Mucosa of descending colon (tissue), 3 donors: ENCODE data around the gene PDHX. TPM values are rescaled to one million over a fixed set of nuclear protein-coding genes. Genes with fewer than 3 reads are reported as not detected.

Experiments
- ATAC-seq: fragments of 200-7000 bp; cut with Tn5 transposase; one replicate; pipeline ENCODE4 v1.9.1; 2020; ENCODE audit warnings: mild to moderate bottlenecking, moderate library complexity
- DNase-seq, 3 donors: peaks; one replicate each; pipeline ENCODE4 v3.0.0-alpha.2; 2020
- H3K36me3 ChIP-seq: fragments of 200-600 bp; one replicate; pipeline ENCODE4 v1.8.0; 2021; ENCODE audit warnings: low read depth, mild to moderate bottlenecking
- H3K4me1 ChIP-seq: fragments of 200-600 bp; one replicate; pipeline ENCODE4 v1.8.0; 2021; ENCODE audit warnings: low read depth, mild to moderate bottlenecking
- H3K4me3 ChIP-seq: fragments of 200-600 bp; one replicate; pipeline ENCODE4 v1.8.0; 2021; ENCODE audit warnings: mild to moderate bottlenecking
- H3K9me3 ChIP-seq: fragments of 200-600 bp; one replicate; pipeline ENCODE4 v1.8.0; 2021; ENCODE audit warnings: mild to moderate bottlenecking
- CTCF ChIP-seq: fragments of 200-600 bp; IDR thresholded peaks from one replicate; pipeline ENCODE4 v1.8.0; 2022; ENCODE audit warnings: antibody characterized with exemption, mild to moderate bottlenecking
- intact Hi-C, 2 donors: fragments of 100-400 bp; cut with DNase I in 1 of 2; cut with micrococcal nuclease in 1 of 2; formaldehyde crosslinking; loops; one replicate each; pipeline versions ENCODE4 v1.11.0 to v1.11.1; 2022; cut with DNase I, micrococcal nuclease
- total RNA-seq, 3 donors: library from RNA; stranded (reverse); fragmentation: NEBNext Ultra II Directional in 2 of 3; extraction: Animal tissue kit (Norgen Biotek cat#: 25700) in 2 of 3; gene quantifications; one replicate each; pipeline versions ENCODE4 v1.2.1 to v1.2.4, GENCODE V29; 2021 to 2023
- donor health status: DM: no; HTN: no; CAD: no; lungs with moderate emphysema.
- donor health status: DM: no; HTN: no; CAD: no.
- donor health status: DM: no; HTN: yes; CAD: no.

PDHX gene
- total RNA-seq, 3 donors from 2014 or later: 39.4 to 44.3 (median 42.1) TPM

DNA sequence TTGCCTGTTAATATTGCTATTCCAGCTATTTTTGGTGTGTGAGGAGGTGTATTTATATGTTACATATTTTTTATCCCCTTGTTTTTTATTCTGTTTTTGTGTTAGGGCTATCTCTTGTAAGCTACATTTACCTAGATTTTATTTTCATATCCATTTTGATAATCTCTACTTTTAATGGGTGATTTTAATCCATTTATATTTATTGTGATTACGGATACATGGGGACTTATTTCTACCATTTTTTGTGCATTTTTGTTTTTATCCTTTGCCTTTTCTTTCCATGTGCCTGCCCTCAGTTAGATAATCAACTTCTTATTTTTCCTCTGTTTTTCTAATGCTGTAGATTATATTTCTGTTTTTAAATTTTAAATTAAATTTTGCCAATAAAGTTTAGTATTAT is 28.3 kb downstream of the PDHX start:
- intact Hi-C loops: no loop called here

GRCh38 chr11:34948696-34949095 is 32.3 kb downstream of the PDHX start:
- Histone ChIP-seq H3K4me3 (no peak overlapping the region), H3K4me1 (no peaks in the 10 kb centered on the region), H3K9me3 (no peaks in the 10 kb centered on the region), H3K36me3 (no peaks in the 10 kb centered on the region)
- no peak for ATAC-seq
- TF ChIP-seq CTCF: no peak
- DNase-seq: no peak
- intact Hi-C loops: no loop called here

More for the DNA sequence above, 28.3 kb downstream of the PDHX start:
- no peaks in the 10 kb centered on the region for H3K36me3 ChIP-seq
- DNase-seq (no peak), ATAC-seq (no peak)
- H3K4me3 ChIP-seq: no peak overlapping the region
- no peak for TF ChIP-seq CTCF
- H3K4me1 ChIP-seq: no peaks in the 10 kb centered on the region
- no peaks in the 10 kb centered on the region for H3K9me3 ChIP-seq

DNA sequence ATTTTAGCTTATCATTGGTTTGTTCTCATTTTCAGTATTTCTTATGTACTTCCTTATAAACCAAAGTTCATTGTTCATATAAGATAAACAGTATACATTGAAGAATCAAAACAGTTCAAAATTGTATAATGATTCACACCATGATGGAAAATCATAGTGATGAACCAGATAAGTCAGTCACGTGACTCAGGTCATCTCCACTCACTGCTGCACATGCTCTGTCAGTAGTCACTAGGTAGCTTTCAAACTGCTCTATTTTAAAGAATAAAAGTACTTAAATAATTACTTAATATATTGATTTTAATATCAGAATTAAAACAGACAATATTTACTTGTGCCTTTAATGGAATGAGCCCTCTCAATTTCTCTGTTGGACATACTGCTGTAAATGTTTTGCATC is 37.5 kb downstream of the PDHX start:
- H3K4me1 ChIP-seq: no peaks in the 10 kb centered on the region
- intact Hi-C loops: no loop called here
- DNase-seq: no peak
- no peaks in the 10 kb centered on the region for H3K9me3 ChIP-seq
- TF ChIP-seq CTCF: no peak
- H3K4me3 ChIP-seq: no peak overlapping the region
- H3K36me3 ChIP-seq: no peaks in the 10 kb centered on the region
- ATAC-seq: no peak

DNA sequence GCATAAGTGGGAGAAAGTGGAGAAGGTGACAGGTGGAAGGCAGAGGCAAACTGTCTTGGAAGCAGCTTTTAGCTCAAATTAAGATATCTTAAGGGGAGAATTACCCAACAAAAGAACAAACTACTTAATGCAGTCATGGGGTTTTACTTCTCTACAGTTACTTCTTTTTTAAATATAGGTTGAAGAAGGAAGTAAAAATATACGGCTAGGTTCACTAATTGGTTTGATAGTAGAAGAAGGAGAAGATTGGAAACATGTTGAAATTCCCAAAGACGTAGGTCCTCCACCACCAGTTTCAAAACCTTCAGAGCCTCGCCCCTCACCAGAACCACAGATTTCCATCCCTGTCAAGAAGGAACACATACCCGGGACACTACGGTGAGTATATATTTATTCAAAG is 40.8 kb downstream of the PDHX start:
- DNase-seq (no peak), ATAC-seq (no peak)
- intact Hi-C loops: no loop called here
- no peak for TF ChIP-seq CTCF
- H3K4me1 ChIP-seq: no peaks in the 10 kb centered on the region
- H3K36me3 ChIP-seq: no peaks in the 10 kb centered on the region
- no peaks in the 10 kb centered on the region for H3K9me3 ChIP-seq
- H3K4me3 ChIP-seq: no peak overlapping the region

- H3K9me3 ChIP-seq: no peaks in the 10 kb centered on the region
These were observed 41.2 kb downstream of the PDHX start for GRCh38 chr11:34957606-34958005.

More at GRCh38 chr11:34957606-34958005, 41.2 kb downstream of the PDHX start:
- no peak for TF ChIP-seq CTCF
- H3K4me1 ChIP-seq: no peaks in the 10 kb centered on the region
- no peak for ATAC-seq
- no peak overlapping the region for H3K4me3 ChIP-seq
- DNase-seq: no peak
- H3K36me3 ChIP-seq: no peaks in the 10 kb centered on the region
- intact Hi-C loops: no loop called here
